Measurements from ENCODE around the gene ALG14.

The ALG14 gene

GRCh38 chr1:94979656-94980581 lies 92.8 kb downstream of the ALG14 start:
- no peak for DNase-seq

- DNase-seq, result no peak
These were observed 93.6 kb downstream of the ALG14 start for GRCh38 chr1:94979131-94979530.

GRCh38 chr1:94978401-94978800 lies 94.3 kb downstream of the ALG14 start:
- no peak for DNase-seq

DNA sequence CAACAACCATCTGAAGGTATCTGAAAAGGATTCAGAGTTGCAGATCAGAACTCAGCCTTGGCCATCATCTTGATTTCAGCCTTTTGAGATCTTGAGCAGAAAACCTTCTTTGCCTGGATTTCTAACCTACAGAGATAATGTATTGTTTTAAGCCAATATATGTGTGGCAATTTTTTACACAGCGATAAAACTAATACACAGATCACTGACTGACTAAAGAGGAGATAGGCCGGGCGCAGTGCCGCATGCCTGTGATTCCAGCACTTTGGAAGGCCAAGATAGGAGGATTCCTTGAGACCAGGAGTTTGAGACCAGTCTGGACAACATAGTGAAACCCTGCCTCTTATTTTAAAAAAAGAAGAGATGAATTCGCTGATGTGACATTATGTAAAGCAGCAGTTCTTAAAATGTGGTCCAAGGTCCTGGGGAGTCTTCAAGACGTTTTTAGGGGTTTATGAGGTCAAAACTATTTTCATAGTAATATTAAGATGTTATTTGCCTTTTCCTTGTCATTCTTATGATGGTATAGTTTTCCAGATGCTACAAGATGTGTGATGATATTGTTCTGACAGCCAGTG lies 95.7 kb downstream of the ALG14 start:
- no peak for DNase-seq

GRCh38 chr1:94974824-94975223 lies 97.9 kb downstream of the ALG14 start:
- DNase-seq, result no peak

- no peak for DNase-seq
These were observed 98.5 kb downstream of the ALG14 start for GRCh38 chr1:94974241-94974640.

GRCh38 chr1:94973309-94973922 lies 99.3 kb downstream of the ALG14 start:
- no peak for DNase-seq

GRCh38 chr1:94971491-94971924 lies 101.2 kb downstream of the ALG14 start:
- DNase-seq, result no peak

DNA sequence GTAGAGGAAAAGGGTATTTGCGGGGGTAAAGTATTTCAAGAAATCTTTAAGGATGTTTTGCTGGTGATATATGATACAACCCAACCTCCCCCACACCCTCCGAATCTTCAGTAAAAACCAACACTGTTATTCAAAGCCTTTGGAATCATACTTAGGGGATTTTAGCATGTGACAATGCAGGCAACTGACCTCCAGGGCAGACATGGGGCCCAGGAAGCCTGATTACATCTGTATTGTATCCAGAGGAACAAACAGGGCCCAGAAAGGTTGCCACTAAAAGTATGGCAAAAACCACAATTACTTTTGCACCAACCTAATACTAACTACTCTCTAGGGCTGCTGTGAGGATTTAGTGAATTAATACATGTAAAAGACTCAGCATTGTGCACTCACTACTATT lies 102.0 kb downstream of the ALG14 start:
- DNase-seq, result no peak

DNA sequence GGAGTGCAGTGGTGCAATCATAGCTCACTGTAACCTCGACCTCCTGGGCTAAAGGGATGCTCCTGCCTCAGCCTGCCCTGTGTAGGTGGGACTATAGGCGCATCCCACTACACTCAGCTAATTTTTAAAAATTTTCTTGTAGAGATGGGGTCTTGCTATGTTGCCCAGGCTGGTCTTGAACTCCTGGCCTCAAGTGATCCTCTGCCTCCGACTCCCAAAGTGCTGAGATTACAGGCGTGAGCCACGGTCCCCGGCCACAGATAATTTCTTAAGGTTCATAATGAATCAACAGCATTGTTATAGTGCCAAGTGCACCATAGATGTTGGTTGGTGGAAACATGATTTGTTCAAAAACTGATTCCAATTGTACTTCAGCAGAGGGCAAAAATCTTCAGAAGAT lies 103.6 kb downstream of the ALG14 start:
- DNase-seq, result no peak

DNA sequence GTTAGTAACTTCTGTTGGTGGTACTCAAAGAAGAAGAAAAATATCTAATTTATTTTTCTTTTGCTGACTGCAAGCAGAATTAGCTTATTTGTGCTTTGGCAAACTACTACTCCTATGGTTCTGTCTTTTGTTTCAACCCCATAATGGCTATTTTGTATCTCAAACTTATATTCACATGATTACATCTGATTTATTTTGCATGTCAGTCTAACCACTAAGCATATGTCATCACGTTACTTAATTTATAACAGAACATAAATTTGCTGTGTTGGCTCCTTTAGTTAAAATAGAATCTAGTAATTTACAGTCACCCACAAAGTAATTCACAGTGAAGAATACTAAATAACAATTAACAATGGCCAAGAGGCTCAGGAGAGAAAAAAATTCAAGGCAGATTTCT lies 106.7 kb downstream of the ALG14 start:
- no peak for DNase-seq

DNA sequence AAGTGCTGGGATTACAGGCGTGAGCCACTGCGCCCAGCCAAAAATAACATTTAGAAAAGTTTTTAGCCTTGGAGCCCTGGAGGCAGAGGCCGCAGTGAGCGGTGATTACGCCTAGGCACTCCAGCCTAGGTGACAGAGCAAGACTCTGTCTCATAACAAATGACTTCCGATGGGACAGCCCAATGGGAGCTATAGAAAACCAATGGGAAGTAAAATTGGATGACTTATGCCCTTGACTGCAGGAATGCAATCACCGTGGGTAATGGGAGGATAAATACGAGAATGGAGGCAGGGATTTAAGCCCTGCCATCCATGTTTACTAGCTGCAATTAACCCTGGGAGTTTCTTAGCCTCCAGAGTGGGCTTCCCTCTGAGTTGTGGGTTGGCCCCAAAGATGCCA lies 108.9 kb downstream of the ALG14 start:
- DNase-seq, result no peak

DNA sequence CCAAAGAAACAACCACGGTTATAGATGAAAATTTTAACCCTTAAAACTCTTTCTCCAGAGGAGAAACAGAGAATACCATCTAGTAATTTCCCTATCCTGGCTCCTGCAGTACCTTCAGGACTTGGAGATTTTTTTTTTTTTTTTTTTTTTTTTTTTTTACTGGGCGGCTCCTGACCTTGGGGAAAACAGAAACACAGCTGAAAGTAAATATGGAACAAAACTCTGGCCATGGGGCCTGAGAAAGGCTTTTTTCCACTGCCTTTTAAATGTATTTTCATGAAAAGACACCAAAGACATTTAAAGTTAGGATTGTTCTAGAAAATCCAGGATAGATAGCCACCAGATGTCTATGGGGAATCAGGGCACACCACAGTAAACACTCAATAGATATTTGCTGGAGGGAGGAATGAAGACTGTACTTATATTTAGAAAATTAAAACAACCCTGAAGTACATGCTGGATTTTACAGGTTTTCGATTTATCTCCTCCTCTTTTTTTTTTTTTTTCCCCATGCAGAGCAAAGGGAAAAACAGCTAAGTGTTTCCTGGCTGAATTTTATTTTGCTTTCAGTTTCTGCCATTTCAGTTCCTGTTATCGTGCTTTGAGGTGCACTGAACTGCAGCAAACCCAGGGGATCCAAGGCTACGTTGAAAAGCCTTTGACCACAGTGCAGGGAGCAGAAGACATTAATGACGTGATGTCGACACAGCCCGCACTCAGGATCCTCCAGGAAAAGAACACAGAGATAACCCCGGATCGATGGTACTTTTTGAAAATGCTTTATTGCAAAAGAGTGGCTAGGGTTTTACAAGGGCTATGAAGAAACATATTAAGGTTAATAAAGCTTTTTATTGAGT lies 110.1 kb downstream of the ALG14 start:
- DNase-seq, result peak; percentile 59

DNA sequence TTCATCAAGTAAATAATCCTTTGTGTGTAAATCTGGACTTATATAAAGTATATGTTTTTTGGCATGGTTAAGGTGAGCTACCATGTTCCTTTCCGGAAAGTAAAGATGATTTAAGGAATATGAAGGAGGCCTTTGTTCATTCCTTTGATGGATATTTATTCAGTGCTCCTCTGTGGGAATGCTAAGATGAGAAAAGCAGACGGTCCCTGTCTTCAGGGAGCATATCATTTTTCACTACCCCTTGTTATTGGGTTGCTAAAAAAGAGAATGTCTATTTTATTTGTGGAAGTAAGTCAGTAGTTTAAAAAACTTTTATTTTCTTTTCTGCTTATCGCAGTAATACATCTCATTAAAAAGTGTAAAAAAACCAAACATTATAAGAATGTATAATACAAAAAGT lies 110.8 kb downstream of the ALG14 start:
- no peak for DNase-seq

GRCh38 chr1:94961582-94961981 lies 111.2 kb downstream of the ALG14 start:
- DNase-seq, result no peak

DNA sequence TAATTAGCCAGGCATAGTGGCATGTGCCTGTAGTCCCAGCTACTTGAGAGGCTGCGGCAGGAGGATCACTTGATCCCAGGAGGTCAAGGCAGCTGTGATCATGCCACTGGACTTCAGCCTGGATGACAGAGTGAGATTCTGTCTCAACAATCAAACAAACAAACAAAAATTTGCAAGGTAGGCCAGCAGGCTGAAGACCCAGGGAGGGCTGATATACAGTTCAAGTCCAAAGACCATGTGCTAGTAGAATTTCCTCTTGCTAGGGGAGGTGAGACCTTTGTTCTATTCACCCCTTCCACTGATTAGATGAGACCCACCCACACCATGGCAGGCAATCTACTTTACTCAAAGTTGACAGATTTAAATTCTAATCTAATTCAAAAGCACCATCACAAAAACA lies 114.7 kb downstream of the ALG14 start:
- no peak for DNase-seq

GRCh38 chr1:94955767-94956632 lies 116.8 kb downstream of the ALG14 start:
- no peak for DNase-seq

DNA sequence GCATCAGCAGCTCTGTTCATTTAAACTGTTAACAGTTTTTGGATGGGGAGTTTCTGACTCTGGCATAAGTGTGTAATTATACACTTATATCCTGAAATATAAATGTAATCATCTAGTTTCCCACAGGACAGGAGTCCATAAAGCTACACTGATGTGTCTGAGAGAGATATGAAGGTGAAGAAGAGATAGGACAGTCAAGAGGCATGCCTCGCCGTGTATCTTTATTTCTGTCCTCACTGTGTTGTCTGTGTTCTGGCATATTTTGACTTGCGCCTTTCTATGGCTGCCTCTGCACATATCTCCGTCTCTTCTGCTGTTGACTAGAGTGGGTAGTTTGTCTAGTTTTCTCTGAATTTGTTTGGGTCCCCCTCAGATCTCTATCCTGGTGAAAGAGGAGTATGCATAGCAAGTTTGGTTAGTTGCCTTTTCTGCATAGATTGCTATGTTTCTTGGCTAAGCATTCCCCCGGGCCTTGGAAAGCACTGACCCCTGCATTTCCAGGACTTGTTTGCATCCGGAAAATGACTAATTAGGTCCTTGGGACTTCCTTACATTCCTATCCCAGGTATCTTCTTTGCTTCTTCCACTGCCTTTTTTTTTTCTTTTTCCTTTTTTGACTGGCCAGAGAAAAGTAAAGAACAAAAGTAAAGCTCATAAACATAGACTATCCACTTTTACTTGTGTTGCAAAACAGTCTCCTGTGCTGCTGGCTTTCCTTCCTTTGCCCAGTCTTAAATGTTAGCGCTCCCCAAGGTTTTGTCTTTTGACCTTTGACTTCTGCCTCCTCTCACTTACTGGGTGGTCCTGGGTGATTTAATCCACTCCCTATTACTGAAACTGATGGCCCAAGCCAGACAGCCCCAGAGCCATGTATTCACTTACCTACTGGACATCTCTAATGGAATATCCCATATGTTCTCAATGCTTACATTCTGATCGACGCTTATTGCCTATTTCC lies 118.2 kb downstream of the ALG14 start:
- DNase-seq, result no peak

DNA sequence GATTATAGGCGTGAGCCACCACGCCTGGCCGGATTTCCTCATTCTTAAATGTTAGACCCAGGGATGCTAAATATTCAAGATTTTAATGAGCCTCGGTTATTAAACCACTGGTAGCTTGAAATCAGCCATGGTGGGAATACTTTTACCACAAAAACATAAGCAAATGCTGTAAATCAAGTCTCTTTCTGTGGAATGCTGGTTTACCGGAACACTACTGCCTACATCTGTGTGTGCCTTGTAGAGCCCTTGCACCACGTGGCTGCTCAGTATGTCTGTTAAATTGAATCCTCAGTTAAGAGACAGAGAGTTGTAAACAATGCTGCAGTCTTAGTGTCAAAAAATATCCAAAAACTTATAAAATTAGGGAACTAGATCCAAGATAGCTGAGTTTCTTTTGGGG lies 119.0 kb downstream of the ALG14 start:
- no peak for DNase-seq

- no peak for DNase-seq
These were observed 119.6 kb downstream of the ALG14 start for GRCh38 chr1:94953107-94953506.

DNA sequence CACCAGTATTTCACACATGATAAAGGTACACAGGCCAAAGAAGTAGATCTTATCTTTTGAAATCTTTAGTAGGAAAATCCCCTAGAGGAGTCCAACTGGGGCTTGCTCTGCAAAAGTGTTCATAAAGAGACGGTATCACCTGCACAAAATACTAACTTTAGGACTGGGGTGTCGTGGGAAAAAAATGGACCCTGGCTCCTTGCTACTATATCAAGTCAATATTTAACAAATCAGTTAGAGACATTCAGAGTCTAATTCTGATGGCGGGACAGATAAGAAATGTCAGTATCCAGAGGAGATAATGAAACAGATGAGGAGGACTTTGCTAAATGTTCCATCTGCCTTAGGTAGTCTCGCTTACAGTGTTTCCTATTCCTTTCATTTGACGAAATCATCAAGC lies 120.2 kb downstream of the ALG14 start:
- DNase-seq, result no peak
